Measurements from ENCODE around the gene SUGCT.

SUGCT gene

DNA sequence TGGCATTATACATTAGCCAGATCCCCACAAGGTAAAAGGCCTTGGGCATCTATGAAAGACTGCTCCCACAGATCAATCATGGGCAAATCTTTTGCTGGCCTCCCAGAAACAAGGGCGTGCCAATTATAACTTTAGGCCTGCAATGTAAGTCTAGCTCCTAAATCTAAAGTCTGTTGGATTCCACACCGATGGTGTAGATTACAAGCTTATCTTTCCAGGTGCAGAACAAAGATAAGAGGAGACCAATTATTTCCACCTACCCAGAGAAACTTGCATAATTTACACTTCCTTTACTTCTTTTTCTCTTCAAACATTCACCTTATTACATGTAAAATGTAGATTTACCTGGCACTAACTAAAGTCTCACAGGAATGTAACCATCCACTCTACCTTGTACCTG is 713.1 kb downstream of the SUGCT start:
- DNase-seq: no peak

DNA sequence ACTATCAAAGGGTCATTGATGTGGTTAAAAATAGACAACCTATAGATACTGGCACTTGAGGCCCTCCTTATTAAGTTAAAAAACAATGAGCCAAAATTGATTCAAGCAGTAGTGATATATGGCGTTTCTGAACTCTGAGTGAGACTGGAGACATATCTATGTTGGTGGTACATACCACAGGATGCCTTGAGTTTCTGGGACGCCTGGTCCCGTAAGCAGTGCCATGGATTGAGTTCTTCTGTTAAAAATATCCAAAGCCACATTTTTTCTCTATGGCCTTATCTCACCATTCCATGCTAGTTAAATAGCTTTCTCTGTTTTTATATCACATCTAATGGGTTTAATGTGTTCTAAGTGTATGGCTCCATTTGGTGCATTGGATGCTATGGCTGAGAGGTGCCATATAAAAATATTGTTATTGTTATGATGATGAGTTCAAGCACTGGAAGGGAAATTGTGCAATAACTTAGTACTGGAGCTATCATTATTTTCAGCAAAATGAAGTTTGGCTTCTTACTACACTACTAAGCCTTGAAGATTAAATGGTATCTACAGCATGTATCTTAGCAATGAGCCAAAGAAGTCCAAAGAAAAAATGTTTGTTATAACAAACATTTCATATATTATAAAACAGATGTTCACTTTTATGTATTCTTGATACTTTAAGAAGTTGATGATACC is 713.9 kb downstream of the SUGCT start:
- DNase-seq: no peak

DNA sequence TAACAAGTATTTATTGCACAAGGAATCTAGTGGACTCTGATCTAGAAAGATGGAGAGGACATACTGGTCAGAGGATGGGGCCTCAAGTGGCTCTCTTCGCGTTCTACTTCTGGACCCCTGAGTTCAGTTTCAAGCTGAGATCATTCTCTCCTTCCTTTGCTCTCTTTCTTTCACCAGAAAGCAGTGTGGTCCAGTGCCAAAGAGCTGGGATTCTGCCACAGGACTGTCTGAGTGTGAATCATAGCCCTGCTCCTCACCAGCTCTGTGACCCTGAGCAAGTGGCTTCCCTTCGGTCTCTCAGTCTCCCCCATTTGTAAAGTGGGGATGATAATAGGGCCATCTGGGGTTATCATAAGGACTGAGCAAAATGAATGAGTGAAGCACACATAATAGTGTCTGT is 715.2 kb downstream of the SUGCT start:
- DNase-seq: no peak

DNA sequence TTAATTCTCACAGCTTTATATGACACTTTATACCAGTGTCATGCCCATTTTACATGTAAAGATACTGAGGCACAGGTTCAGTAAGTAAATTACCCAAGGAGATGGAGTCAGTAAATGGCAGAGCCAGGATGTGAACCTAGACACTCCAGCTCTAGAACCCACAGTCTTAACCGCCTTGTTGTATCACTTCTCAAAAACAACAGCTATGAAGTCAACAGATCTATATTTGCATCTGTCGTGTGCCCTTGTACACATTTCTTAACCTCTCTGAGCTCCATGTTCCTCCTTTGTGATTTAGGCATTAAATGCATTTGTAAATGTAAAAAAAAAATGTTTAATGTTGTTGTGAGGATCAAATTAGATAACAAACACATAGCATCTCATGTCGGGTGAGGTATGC is 716.2 kb downstream of the SUGCT start:
- DNase-seq: no peak

- DNase-seq: no peak
Measured at GRCh38 chr7:40859076-40859475, 724.3 kb downstream of the SUGCT start.

DNA sequence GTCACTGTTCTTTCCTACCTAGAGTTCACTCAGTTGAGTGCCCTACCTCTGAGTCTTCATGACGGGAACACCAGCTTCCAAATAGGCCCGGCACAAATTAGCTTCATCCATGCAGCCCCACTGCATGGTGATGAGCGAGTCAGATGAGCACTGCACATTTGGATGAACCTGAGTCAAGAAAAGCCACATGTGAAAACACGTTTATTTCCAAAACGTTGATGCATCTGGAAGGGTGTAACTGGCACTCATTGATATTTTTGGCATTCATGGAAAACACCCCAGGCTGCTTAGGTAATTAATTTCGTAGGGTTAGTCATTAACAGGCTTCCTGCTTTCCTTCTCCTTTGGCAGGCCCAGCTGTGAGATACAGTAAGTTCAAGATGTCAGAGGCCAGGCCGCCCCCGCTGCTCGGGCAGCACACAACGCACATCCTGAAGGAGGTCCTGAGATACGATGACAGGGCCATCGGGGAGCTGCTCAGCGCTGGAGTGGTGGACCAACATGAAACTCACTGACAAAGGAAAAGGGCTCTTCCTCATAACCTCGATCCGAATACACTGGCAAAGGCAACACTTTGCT is 725.2 kb downstream of the SUGCT start:
- no peak for DNase-seq

DNA sequence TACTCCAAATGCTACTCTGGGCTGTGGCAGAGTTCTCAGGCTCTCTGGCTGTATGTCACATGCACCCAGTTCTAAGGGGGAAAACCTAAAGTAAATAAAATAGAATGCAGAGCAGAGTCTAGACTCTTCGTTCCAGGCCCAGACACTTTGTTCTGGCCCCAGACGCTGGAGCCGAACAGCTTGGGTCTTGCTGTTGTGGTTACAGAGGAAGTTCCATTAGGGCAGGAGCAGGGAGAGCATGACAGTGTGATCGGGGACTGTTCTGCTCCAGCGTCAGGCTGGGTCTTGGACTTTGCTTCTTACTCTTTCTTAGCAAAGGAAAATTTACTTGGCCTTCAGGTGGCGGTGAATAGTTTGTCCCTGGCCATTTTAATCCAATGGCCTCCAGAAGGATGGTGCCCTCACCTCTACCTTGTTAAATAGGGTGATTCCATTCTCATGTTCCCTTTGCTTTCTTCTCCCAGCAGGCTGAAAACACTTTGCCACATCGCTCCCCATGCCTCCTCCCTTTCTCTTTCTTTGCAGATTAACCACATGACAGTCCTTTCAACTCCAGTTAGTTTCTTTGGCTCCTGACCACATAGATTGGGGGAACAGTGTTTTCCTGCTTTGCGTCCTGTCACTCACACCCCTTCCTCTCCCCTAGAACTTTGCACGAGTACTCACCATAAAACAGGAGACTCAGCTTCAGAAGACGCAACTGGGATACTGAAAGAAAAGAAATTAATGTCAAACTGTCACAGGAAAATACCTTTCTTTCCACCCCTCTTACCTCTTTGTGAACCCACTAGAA is 730.8 kb downstream of the SUGCT start:
- DNase-seq: peak; percentile 7

GRCh38 chr7:40866601-40867000 is 731.8 kb downstream of the SUGCT start:
- DNase-seq: peak; percentile 6

GRCh38 chr7:40870108-40870507 is 735.3 kb downstream of the SUGCT start:
- DNase-seq: no peak

GRCh38 chr7:40873248-40873647 is 738.4 kb downstream of the SUGCT start:
- no peak for DNase-seq

DNA sequence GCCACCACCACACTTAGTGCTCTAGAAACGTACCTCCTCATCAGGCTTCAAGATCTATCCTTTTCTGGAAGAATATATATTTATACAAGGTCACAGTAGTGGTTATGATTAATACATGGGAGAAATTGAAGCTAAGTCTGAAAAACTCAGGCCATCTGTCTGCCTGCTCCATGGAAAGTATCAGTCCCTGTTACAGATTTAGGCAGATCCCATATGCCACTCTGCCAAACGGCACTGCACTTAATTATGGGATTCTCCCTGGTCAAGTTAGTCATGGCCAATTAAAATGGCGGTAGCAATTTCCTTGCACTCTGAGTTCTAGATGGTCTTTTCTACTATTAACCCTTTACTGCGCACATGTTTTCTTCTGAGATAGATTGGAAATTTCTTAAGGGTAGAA is 740.0 kb downstream of the SUGCT start:
- DNase-seq: no peak

DNA sequence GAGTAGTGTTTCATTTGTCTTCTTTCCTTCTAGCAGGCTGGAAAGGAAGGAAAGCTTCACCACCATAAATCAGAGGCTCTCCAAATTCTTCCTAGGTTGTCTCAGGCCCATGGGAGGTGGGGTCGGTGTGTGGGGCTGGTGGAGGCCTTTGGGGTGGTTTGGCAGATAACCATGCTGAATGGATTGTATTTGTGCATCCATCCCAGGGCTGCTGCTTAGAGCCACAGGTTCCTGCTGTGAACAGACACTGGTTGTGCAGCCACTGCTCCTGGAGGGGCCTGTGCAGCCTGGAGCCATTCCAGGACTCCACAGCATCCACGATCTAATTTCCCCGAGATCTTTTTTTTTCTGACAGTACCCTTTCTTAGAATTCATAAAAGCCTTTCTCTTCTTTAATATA is 741.8 kb downstream of the SUGCT start:
- no peak for DNase-seq

DNA sequence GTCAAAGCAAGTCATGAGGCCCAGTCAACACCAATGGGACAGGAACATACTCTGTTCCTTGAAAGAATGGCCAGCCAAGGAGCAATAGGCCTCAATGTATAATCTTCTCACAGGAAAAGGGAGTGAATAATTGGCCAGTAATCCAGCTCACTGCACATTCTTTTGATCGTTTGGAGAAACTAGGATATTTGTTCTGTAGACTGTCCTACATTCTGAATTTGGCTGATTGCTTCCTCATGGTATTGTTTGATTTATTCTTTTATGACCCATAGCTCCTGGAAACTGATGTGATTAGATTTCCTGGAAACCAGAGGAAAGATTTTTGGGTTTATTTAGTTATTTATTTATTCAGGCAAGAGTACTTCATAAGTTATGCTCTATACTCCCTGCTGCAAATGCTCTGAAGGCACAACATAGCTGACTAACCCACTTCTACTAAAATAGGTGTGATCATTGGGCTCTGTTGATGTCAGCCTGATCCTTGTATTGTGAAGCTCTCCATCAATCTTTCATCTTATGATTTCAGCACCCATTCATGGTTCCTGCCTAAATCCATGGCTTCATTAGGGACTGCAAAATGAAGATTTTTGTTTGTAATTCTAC is 745.2 kb downstream of the SUGCT start:
- DNase-seq: no peak

DNA sequence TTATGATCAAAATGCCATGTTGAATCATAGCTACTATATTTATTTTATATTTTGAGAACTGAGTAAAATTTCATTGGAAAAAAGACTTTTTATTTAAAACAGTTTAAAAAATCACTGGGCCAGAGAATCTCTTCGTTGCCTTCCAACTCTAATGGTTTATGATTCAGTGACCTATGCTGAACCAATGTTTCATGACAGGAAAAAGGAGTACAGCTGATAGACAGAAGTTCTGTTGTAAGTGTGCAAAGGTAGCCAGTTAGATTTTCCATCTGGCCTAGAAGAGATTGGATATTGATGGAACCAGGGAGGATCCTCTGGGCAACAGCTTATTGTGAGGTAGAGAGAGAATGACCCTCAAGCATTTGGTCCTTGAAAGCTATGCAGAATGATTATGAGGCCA is 745.8 kb downstream of the SUGCT start:
- DNase-seq: no peak

- DNase-seq: no peak
Measured at GRCh38 chr7:40881405-40881926, 746.7 kb downstream of the SUGCT start.

DNA sequence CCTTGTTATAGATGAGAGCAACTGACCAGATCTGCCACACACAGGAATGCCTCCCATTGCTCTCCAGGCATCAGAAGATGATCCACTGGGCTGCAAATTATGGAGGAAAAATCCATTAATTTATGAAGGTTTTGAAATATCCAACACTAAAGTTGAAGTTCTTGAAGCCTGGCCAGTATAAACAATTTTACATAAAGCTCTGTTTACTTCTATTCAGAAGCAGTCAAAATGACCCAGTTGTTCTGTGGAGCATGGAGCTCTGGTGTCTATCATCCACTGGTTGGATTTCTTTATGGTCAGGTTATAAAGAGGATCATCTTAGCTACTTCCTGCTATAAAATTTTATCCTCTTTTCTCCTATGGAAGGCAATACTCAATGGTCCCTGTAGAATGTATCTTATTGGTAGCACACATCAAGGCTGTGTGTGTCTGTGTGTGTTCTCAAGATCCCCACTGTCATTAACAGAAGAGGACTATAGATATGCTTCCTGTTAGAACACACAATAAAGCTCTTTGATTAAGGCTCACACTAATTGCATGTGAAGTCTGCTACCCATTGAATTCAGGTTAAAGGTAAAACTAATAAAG is 747.4 kb downstream of the SUGCT start:
- DNase-seq: no peak

DNA sequence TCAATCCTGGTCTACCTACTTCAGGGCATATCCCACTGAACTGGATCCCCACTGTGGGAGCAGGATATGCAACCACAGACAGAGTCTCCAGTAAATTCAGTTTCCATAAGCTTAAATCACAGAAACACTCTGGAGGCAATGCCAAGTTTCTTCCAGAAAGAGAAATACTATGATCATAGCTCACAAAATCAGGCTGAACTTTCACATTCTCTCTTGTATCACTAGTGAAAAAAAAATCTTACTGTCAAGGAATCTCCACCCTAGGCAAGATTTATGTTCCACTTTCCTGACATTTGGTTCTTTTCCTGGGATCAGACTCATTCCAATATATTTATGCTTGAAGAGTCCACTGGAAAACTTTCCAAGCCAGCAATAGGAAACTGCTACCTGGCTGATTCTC is 749.0 kb downstream of the SUGCT start:
- no peak for DNase-seq

DNA sequence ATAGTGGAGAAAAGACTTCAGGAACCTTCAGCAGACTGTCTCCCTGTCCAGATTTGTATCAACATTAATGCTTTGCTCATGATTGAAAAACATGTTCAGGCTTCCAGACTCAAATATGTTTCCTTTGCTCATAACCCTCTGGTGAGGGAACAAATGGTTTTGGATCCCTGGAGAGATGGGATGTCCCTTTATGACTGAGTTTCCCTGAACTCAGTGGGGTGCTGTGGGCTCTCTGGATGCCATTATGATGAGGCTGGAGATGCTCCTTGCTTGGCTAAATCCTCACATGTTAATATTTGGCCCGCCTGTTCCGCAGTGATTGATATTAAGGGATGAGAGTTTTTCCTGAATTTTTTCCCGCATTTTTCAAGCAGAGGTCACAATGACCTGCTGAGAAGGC is 749.4 kb downstream of the SUGCT start:
- DNase-seq: no peak

- no peak for DNase-seq
Measured at GRCh38 chr7:40885503-40885902, 750.7 kb downstream of the SUGCT start.

GRCh38 chr7:40887099-40887498 is 752.3 kb downstream of the SUGCT start:
- DNase-seq: no peak

GRCh38 chr7:40888499-40888898 is 753.7 kb downstream of the SUGCT start:
- DNase-seq: no peak

DNA sequence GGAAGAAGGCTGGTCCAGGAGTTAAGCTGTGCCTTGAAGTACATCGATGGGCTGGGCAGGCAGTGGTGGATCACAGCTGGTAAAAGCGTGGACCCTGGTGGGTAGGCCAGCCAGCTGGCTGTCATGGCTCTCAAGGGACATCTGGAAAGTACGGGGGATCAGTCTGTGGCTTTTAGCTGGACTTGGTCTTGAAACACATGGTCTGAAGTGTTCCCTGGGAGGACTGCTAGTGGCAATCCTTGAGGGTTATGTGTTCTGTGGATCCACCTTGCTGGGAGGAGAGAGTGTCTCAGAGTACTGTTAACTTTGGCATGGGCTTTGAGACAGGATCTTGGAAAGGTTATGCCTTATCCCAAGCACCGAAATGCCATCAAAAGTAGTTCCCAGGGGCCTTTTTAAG is 754.3 kb downstream of the SUGCT start:
- no peak for DNase-seq

- DNase-seq: no peak
Measured at GRCh38 chr7:40889539-40889938, 754.7 kb downstream of the SUGCT start.
